PFSK-1 (cell line): Measurements from ENCODE around the gene SEZ6.

Source experiments
- FOXP2 ChIP-seq: optimal IDR thresholded peaks from 2 replicates; pipeline ENCODE3; 2011; ENCODE audit warnings: borderline replicate concordance, control low read depth, inconsistent platforms; ENCODE audit not compliant: insufficient read depth; ENCODE audit errors: extremely low read length, extremely low read depth
- POLR2AphosphoS5 ChIP-seq: IDR thresholded peaks from 2 replicates; pipeline ENCODE4 v1.6.1; 2012; ENCODE audit warnings: low read depth, mild to moderate bottlenecking, control low read depth, low read length, moderate library complexity
- REST ChIP-seq, 2 experiments: IDR thresholded peaks; 2 replicates each; pipeline versions ENCODE4 v1.6.1 to v1.8.0; 2011 to 2012; ENCODE audit warnings: low read depth in 2 of 2, low read length in 2 of 2, control low read depth in 1 of 2, inconsistent platforms in 1 of 2, mild to moderate bottlenecking in 1 of 2, moderate library complexity in 1 of 2; ENCODE audit not compliant: insufficient read depth in 1 of 2
- SIN3A ChIP-seq: IDR thresholded peaks from 2 replicates; pipeline ENCODE4 v1.6.1; 2012; ENCODE audit warnings: mild to moderate bottlenecking, low read length, moderate library complexity, borderline replicate concordance; ENCODE audit not compliant: insufficient read depth
- TAF1 ChIP-seq: IDR thresholded peaks from 2 replicates; pipeline ENCODE4 v1.6.1; 2012; ENCODE audit warnings: low read length, control low read depth, borderline replicate concordance; ENCODE audit not compliant: insufficient read depth

SEZ6 gene

GRCh38 chr17:29045734-29046472, 40.1 kb upstream of the SEZ6 start:
- no peak for TF ChIP-seq FOXP2
- no peak for TF ChIP-seq REST (IDR thresholded peaks at IDR 0.05; ENCODE audit: insufficient read depth in 1 of 2, low read depth in 2 of 2, low read length in 2 of 2)
- no peak for TF ChIP-seq POLR2AphosphoS5
- TF ChIP-seq SIN3A = no peak
- no peak for TF ChIP-seq TAF1

GRCh38 chr17:29045026-29045425, 39.2 kb upstream of the SEZ6 start:
- no peak for TF ChIP-seq POLR2AphosphoS5
- no peak for TF ChIP-seq FOXP2
- TF ChIP-seq TAF1 = no peak
- TF ChIP-seq SIN3A = no peak

- no peak for TF ChIP-seq TAF1
These were observed 37.8 kb upstream of the SEZ6 start for GRCh38 chr17:29043539-29044145.

GRCh38 chr17:29042679-29043538, 37.1 kb upstream of the SEZ6 start, which contains the start of gene PIPOX:
PIPOX (plus strand) TSS chr17:29043141; CDS start chr17:29043226, 85 bp downstream.
- no peak for TF ChIP-seq REST (IDR thresholded peaks at IDR 0.05; ENCODE audit: insufficient read depth in 1 of 2, low read depth in 2 of 2, low read length in 2 of 2)
- TF ChIP-seq SIN3A = no peak
- no peak for TF ChIP-seq POLR2AphosphoS5
- TF ChIP-seq FOXP2 = no peak
- no peak for TF ChIP-seq TAF1

- TF ChIP-seq FOXP2 (no peak), TAF1 (no peak), POLR2AphosphoS5 (no peak), REST (IDR thresholded peaks at IDR 0.05; ENCODE audit: insufficient read depth in 1 of 2, low read depth in 2 of 2, low read length in 2 of 2) (no peak), SIN3A (no peak)
These were observed 36.3 kb upstream of the SEZ6 start for GRCh38 chr17:29042026-29042678.

- TF ChIP-seq SIN3A (no peak), FOXP2 (no peak)
These were observed 35.7 kb upstream of the SEZ6 start for GRCh38 chr17:29041571-29041970.
